Activated CD4-positive, alpha-beta T cell treated with anti-CD3 and anti-CD28 coated beads, Interleukin-2, Interleukin-4, amounts not matched to agents 100 ng/mL and 50 ng/mL, durations not matched to agents 16 hours and 8 hours (primary cell): ENCODE data around the gene DUSP8.

Source experiments
- DNase-seq: peaks from one replicate; pipeline ENCODE4 v3.0.0-alpha.2; 2020; ENCODE audit warnings: low spot score

Gene DUSP8

GRCh38 chr11:1532014-1532586 lies 40.0 kb downstream of the DUSP8 start:
- no peak for DNase-seq

- DNase-seq = no peak
Observed at GRCh38 chr11:1531449-1532013, 40.5 kb downstream of the DUSP8 start.

- DNase-seq = no peak
Observed at GRCh38 chr11:1530686-1531448, 41.2 kb downstream of the DUSP8 start.

GRCh38 chr11:1529774-1530173 lies 42.3 kb downstream of the DUSP8 start:
- no peak for DNase-seq

- no peak for DNase-seq
Observed at GRCh38 chr11:1529286-1529685, 42.8 kb downstream of the DUSP8 start.

- DNase-seq = no peak
Observed at GRCh38 chr11:1528710-1529109, 43.4 kb downstream of the DUSP8 start.

GRCh38 chr11:1526785-1527184 lies 45.3 kb downstream of the DUSP8 start:
- no peak for DNase-seq

- no peak for DNase-seq
Observed at GRCh38 chr11:1523779-1524178, 48.3 kb downstream of the DUSP8 start.

GRCh38 chr11:1523077-1523476 lies 49.0 kb downstream of the DUSP8 start:
- DNase-seq = no peak

GRCh38 chr11:1522081-1522424 lies 50.0 kb downstream of the DUSP8 start:
- DNase-seq = no peak

GRCh38 chr11:1521382-1522080 lies 50.5 kb downstream of the DUSP8 start:
- no peak for DNase-seq

- DNase-seq = no peak
Observed at GRCh38 chr11:1520663-1521267, 51.3 kb downstream of the DUSP8 start.

GRCh38 chr11:1520209-1520662 lies 51.8 kb downstream of the DUSP8 start:
- no peak for DNase-seq

GRCh38 chr11:1519028-1520010 lies 52.8 kb downstream of the DUSP8 start:
- DNase-seq = no peak

- no peak for DNase-seq
Observed at GRCh38 chr11:1518301-1518700, 53.8 kb downstream of the DUSP8 start.

GRCh38 chr11:1517117-1518005 lies 54.7 kb downstream of the DUSP8 start:
- no peak for DNase-seq

- DNase-seq = no peak
Observed at GRCh38 chr11:1516273-1517067, 55.6 kb downstream of the DUSP8 start.

GRCh38 chr11:1515082-1516060 lies 56.7 kb downstream of the DUSP8 start:
- DNase-seq = peak; percentile 55
